NCI-H1417 (cell line): Measurements from ENCODE around the gene WDR20.

ENCODE experiments used
- DNase-seq, 3 experiments: peaks; one replicate each; lab custom pipeline; 2025; lab: John Stamatoyannopoulos, UW

Gene WDR20

GRCh38 chr14:102197317-102197853 is 57.7 kb downstream of the WDR20 start:
- DNase-seq, result no peak

- DNase-seq, result no peak
Observed at GRCh38 chr14:102200690-102201352, 61.1 kb downstream of the WDR20 start.

DNA sequence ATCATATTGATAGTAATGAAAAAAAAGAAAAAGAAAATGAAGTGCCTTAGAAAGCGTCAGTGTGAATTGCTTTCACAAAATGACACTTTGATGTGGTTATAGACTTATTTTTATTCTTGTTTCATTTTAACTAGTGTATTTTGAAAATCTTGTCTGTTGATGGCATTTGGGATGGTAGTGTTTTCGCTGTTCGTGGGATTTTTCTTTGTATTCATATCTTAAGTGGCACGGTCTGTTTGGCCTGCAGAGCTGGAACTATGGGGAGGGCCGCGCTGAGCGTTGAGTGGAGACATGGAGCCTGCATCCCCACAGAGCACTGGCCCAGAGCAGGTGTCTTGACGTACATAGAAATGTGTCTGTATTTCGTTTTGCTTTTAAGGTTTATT is 61.6 kb downstream of the WDR20 start:
- DNase-seq, result no peak

DNA sequence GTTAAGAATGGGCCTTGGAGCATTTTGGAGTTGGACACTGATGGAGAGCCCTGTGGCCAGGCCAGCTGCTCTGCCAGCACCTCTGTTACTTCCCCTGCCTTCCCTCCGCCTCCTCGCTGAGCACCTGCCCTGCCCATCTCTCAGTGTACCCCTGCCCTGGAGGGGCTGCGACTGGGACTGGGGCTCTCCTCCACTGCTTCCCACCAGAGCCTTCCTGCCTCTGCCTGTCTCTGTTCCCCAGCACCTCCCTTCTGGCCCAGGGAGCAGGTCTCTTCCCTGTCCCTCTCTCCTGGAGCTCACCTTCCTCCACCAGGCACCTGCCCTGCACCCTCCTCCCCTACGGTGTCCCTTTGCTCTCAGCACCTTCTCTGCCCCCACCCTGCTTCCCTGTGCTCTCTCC is 62.1 kb downstream of the WDR20 start:
- DNase-seq, result no peak

DNA sequence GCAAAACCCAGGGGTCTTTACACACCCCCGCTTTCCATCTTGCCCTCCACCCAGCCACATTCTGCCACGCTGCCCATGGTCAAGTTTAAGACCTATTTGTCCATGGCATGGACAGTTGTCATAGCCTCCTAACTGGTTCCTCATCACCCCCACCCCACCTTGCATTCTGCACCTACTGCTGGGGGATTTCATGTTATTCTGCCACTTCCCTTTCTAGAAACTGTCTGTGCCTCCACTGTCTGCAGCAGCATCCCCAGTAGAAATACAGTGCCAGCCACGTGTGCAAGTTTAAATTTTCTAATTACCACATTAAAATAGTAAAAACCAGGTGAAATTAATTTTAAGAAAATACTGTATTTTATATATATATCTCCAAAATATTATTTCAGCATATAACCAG is 63.2 kb downstream of the WDR20 start:
- no peak for DNase-seq

DNA sequence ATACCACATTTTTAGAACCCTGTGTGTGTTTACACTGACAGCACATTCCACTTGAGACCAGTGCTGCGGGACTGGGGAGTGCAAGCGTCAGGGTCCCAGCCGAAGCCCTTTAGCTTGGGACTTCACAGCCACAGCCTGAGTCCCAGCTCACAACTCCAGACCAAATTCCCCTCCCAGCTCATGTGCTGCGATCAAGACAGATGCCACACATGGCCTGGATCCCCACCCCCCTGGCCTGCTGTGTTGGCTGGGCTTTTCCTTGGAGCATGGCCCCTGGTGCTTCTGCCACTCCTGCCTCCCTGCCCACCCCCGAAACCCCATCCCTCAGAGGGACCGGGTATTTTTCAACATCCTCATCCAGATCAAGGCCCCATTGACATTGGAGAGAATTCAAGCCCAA is 63.7 kb downstream of the WDR20 start:
- DNase-seq, result no peak

- DNase-seq, result peak in 1 of 3 experiments; percentile 32
Observed at GRCh38 chr14:102205560-102205959, 65.9 kb downstream of the WDR20 start.

DNA sequence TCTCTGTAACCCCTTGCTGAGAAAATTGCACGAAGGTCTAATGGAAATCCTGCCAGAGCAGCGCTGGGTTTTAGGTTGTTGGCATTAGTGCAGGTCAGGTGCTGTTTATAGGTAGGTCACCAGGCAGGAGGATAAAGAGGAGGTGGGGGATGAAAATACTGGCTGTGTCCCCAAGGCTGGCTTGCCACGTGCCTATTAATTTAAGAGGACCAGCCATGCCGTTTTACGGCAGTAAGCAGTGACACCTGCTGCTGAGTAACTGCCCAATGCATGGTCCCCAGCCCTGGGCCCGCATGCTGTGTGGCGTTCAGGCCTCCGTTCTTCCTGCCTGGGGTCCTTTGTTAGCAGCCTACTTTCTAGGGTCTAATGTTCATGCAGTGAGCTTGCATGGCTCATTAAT is 67.2 kb downstream of the WDR20 start:
- peak in 2 of 3 experiments; percentile 78 to 92 for DNase-seq

DNA sequence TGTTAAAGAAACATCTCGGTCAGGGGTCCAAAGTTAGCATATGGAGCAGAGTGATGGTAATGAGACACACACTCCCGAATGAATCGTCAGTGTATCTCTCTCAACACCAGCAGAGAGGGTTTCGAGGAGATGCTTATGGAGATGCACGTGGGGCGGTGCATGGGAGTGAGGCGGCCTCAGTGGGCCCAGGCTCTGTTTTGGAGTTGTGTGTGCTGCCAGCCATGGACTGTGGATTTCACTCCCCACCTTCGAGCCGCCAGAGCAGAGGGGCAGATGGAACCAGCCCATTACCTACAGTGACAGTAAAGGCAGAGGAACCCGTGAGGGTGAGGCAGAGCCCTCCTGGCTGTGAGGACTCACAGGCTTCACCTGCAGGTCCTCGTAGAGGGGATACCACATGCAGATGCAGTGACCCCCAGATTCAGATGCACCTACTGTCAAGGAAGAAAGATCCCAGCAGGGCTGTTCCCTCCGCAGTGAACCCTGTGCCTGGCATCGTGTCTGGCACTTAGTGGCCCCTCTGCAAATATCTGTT is 68.2 kb downstream of the WDR20 start:
- no peak for DNase-seq

DNA sequence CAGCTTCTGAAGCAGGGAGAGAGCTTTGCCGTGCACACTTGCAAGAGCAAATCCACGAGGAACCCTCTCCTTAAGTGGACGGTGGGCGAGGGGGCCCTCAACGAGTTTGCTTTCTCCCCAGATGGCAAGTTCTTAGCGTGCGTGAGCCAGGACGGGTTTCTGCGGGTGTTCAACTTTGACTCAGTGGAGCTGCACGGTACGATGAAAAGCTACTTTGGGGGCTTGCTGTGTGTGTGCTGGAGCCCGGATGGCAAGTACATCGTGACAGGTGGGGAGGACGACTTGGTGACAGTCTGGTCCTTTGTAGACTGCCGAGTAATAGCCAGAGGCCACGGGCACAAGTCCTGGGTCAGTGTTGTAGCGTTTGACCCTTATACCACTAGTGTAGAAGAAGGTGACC is 69.0 kb downstream of the WDR20 start:
- DNase-seq, result no peak

GRCh38 chr14:102209224-102209966 is 69.7 kb downstream of the WDR20 start:
- DNase-seq, result no peak

GRCh38 chr14:102210421-102211042 is 70.8 kb downstream of the WDR20 start:
- no peak for DNase-seq

GRCh38 chr14:102211240-102211639 is 71.5 kb downstream of the WDR20 start:
- DNase-seq, result no peak

DNA sequence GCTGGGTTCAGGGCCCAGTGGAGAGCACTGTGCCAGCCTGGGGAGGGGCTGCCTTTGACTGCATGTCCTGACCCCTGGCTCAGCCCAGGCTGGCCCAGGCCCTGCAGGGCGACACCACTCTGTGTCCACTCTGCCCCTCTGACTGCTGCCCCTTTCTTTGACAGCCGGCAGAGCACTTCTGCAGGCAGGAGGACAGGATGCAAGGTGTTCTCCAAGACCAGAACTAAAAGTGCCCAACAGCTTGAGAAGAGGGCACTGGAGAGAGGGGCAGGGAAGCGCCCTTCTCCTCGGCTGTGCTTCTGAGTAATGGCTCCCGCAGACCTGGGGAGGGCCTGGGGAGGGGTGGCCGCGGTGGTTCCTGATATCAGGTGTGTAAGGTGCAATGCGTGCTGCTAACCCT is 72.7 kb downstream of the WDR20 start:
- no peak for DNase-seq

DNA sequence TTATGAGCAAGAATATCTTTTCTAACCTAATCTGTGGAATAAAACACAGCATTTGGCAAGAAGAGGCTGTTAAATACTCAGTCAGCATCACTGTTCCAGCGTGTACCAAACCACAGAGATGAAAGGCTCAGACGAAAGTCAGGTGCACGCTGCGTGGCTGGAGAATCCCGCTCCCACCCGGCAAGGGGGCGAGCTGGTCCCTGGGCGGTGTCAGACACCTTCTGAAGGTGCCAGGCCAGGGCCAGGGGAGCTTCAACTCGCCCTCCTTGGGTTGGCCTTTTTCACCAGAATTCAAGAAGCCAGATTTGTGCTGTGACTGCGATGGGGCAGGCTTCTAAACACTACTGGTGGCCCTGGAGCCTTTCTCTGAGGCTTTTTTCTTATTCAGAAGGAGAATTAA is 73.1 kb downstream of the WDR20 start:
- no peak for DNase-seq

GRCh38 chr14:102213470-102213869 is 73.8 kb downstream of the WDR20 start:
- no peak for DNase-seq

DNA sequence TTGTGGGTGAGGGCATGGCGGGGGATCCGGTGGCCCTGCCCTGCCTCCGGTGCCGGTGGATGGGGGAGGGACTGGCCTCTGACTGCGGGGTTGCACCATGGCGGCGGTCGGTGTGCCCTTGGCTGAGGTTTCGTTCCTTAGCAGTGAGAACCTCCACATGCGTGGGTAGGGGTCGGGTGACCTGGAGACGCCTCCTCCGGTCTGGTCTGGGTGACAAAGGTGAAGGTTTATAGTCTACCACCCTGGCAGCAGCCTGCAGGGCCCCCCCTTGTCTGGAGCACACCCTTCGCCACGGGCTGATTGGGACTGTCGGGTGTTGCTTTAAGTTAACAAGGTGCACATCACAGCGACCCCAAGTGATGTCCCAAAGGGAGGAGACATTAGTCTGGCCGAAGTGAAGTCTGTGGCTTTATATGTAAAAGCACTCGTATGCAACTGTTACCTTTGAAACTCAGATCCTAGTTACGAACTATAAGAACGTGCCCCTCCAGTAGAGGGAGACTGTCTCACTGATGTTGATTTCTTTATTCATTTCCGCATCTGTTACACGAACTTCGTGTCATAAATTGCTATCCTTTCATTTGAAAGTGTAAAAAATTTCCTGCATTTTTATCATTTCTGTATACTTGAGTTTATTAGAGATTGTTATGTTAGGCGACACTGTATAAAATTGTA is 74.4 kb downstream of the WDR20 start:
- DNase-seq, result no peak

- no peak for DNase-seq
Observed at GRCh38 chr14:102215071-102215470, 75.4 kb downstream of the WDR20 start.

- DNase-seq, result peak; percentile 61 to 91 (median 80)
Observed at GRCh38 chr14:102215576-102216250, 76.0 kb downstream of the WDR20 start.

- DNase-seq, result no peak
Observed at GRCh38 chr14:102217399-102217798, 77.7 kb downstream of the WDR20 start.

GRCh38 chr14:102217987-102218421 is 78.3 kb downstream of the WDR20 start:
- no peak for DNase-seq

DNA sequence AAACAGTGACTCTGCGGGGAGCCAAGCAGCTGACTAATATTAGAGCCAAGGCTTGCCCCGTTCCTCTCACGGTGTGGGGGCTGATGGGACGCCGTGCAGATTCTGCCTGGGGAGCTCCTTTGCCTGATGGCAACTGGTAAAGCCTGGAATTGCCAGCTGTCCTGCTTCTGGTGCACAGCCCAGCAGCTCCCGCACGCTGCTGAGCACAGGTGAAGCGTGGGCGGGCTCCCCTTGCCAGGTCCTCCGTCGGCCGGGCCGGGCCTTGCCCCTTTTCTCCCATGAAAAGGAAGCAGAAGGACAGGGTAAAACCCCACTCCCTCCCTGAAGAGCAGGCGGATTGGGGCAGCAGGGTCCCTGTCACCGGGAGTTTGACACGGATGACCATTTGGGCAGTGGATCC is 79.0 kb downstream of the WDR20 start:
- DNase-seq, result no peak
